ENCODE results near the gene CRLF1.
A peak's percentile ranks its signal among the peaks of the same experiment; 100 is the strongest.

CRLF1 gene

GRCh38 chr19:18606281-18607225, at the start of gene CRLF1:
Gene CRLF1 (minus strand): TSS chr19:18606799. CDS start chr19:18606656, 143 bp downstream.
- DNase-seq: no peak

GRCh38 chr19:18655173-18655844, 48.7 kb upstream of the CRLF1 start:
- DNase-seq: no peak

GRCh38 chr19:18654469-18654868, 47.9 kb upstream of the CRLF1 start:
- DNase-seq: no peak

- DNase-seq: no peak
Measured at GRCh38 chr19:18653853-18654252, 47.3 kb upstream of the CRLF1 start.

GRCh38 chr19:18651733-18652132, 45.1 kb upstream of the CRLF1 start:
- no peak for DNase-seq

GRCh38 chr19:18651300-18651699, 44.7 kb upstream of the CRLF1 start:
- no peak for DNase-seq

GRCh38 chr19:18650468-18651041, 44.0 kb upstream of the CRLF1 start:
- no peak for DNase-seq

GRCh38 chr19:18650021-18650390, 43.4 kb upstream of the CRLF1 start:
- DNase-seq: no peak

- no peak for DNase-seq
Measured at GRCh38 chr19:18649371-18650020, 42.9 kb upstream of the CRLF1 start.

GRCh38 chr19:18648973-18649315, 42.3 kb upstream of the CRLF1 start:
- no peak for DNase-seq

- DNase-seq: no peak
Measured at GRCh38 chr19:18647807-18648206, 41.2 kb upstream of the CRLF1 start.

- no peak for DNase-seq
Measured at GRCh38 chr19:18647371-18647767, 40.8 kb upstream of the CRLF1 start.

GRCh38 chr19:18646535-18647370, 40.2 kb upstream of the CRLF1 start:
- peak; percentile 84 for DNase-seq

- no peak for DNase-seq
Measured at GRCh38 chr19:18645035-18645511, 38.5 kb upstream of the CRLF1 start.

- no peak for DNase-seq
Measured at GRCh38 chr19:18644196-18645034, 37.8 kb upstream of the CRLF1 start.

- no peak for DNase-seq
Measured at GRCh38 chr19:18639706-18640243, 33.2 kb upstream of the CRLF1 start.

- no peak for DNase-seq
Measured at GRCh38 chr19:18637673-18638630, 31.4 kb upstream of the CRLF1 start.

- no peak for DNase-seq
Measured at GRCh38 chr19:18636969-18637629, 30.5 kb upstream of the CRLF1 start, which contains the start of gene KLHL26. Gene KLHL26 (plus strand): TSS chr19:18637028. CDS start chr19:18637055, 27 bp downstream.

Data from DMS79 (cell line).